ENCODE measurements around the gene NDUFS3. TPM values are rescaled to one million over a fixed set of nuclear protein-coding genes. Genes with fewer than 3 reads are reported as not detected.

The NDUFS3 gene
- polyA plus RNA-seq, 3 donors, result 79.7 to 107 (median 104) TPM

GRCh38 chr11:47565340-47566148 is 13.3 kb upstream of the NDUFS3 start, which contains the start of gene PTPMT1:
Gene PTPMT1 (plus strand): TSS chr11:47565599. CDS start chr11:47565623, 24 bp downstream.
- intact Hi-C loops (cut with micrococcal nuclease), result loop anchor here (5.0 kb wide), 2 partner anchors 78 to 83 kb away; no protein-coding TSS in a partner anchor
- Histone ChIP-seq H3K36me3 (replicated peaks in 1 of 2; ENCODE audit: control insufficient read depth in 1 of 2, insufficient read depth in 2 of 2, low read length in 2 of 2) (peaks cover 12 to 13% of the 10 kb centered on the region in 2 donors), H3K9ac (ENCODE audit: insufficient read depth, low read length, poor library complexity, severe bottlenecking) (peak within 1 kb of the TSS; percentile 83), H3K27me3 (ENCODE audit: control insufficient read depth in 2 of 2, insufficient read depth in 2 of 2, low read length in 2 of 2) (no peaks in the 10 kb centered on the region), H3K4me2 (replicated peaks; ENCODE audit: extremely low read depth, low read length, poor library complexity, severe bottlenecking) (peak within 1 kb of the TSS; percentile 80), H3K4me1 (ENCODE audit: control insufficient read depth in 1 of 2, insufficient read depth in 2 of 2, low read length in 2 of 2) (peaks cover 19 to 26% of the 10 kb centered on the region in 2 donors), H3K9me3 (replicated peaks in 1 of 2; ENCODE audit: control insufficient read depth in 1 of 2, insufficient read depth in 1 of 2, low read length in 2 of 2) (no peaks in the 10 kb centered on the region), H3K4me3 (replicated peaks in 1 of 3; ENCODE audit: low read depth in 2 of 3, low read length in 3 of 3) (peak within 1 kb of the TSS; percentile 87 to 97 (median 93)), H4K20me1 (ENCODE audit: insufficient read depth, low read length) (no peaks in the 10 kb centered on the region), H3K27ac (ENCODE audit: low read depth in 1 of 2, low read length in 2 of 2) (peak within 1 kb of the TSS; percentile 84 to 85), H3K79me2 (ENCODE audit: insufficient read depth, low read length) (peaks cover 57% of the 10 kb centered on the region), H2AFZ (ENCODE audit: insufficient read depth, low read depth, low read length, poor library complexity, severe bottlenecking) (peak within 1 kb of the TSS; percentile 100)
- Mint-ChIP-seq H3K9me3 (no peaks in the 10 kb centered on the region), H3K36me3 (peaks cover 6 to 16% of the 10 kb centered on the region in 2 donors), H3K4me1 (peaks cover 14% of the 10 kb centered on the region), H3K4me3 (peak within 1 kb of the TSS; percentile 85 to 91), H3K27ac (peak within 1 kb of the TSS; percentile 63 to 89 (median 77)), H3K27me3 (ENCODE audit: low read depth in 3 of 3) (peaks cover 0 to 2% (median 0%) of the 10 kb centered on the region in 3 donors)
- under 1% methylated on average over 86 of the region's 86 CpGs for WGBS (ENCODE audit: insufficient coverage)
- DNase-seq, result peak in 2 of 3 donors; percentile 34 to 38
- TF ChIP-seq CTCF (IDR thresholded peaks at IDR 0.05), result no peak

DNA sequence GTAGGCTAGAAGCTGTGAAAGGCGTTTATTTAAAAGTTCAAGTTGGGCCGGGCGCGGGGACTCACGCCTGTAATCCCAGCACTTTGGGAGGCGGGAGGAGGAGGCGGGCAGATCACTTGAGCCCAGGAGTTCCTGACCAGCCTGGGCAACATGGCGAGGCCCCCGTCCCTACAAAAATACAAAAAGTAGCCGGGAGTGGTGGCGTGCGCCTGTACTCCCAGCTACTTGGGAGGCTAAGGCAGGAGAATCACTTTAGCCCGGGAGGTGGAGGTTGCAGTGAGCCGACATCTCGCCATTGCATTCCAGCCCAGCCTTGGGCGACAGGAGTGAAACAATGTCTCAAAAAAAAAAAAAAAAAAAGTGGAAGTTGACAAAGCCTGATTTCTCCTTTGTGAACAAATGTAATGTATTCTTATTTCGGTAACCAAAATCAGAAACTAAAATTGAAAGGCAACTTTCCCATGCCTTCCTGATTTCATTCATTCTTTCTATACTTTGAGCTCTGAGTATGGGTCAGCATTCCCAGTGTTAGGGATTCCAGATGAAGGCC is 12.7 kb upstream of the NDUFS3 start:
- intact Hi-C loops (cut with micrococcal nuclease), result loop anchor here (5.0 kb wide), 2 partner anchors 79 to 84 kb away; no protein-coding TSS in a partner anchor
- peaks cover 5% of the 10 kb centered on the region for H4K20me1 ChIP-seq (ENCODE audit: insufficient read depth, low read length)
- H3K79me2 ChIP-seq (ENCODE audit: insufficient read depth, low read length), result peaks cover 63% of the 10 kb centered on the region
- peak overlapping the region; percentile 80 for H3K4me2 ChIP-seq (replicated peaks; ENCODE audit: extremely low read depth, low read length, poor library complexity, severe bottlenecking)
- H3K9me3 ChIP-seq (replicated peaks in 1 of 2; ENCODE audit: control insufficient read depth in 1 of 2, insufficient read depth in 1 of 2, low read length in 2 of 2), result no peaks in the 10 kb centered on the region
- peak overlapping the region; percentile 63 to 89 (median 77) for H3K27ac Mint-ChIP-seq
- H3K9me3 Mint-ChIP-seq, result no peaks in the 10 kb centered on the region
- no peak for TF ChIP-seq CTCF (IDR thresholded peaks at IDR 0.05)
- H3K36me3 Mint-ChIP-seq, result peaks cover 12 to 17% of the 10 kb centered on the region in 2 donors
- H3K9ac ChIP-seq (ENCODE audit: insufficient read depth, low read length, poor library complexity, severe bottlenecking), result peak overlapping the region; percentile 83
- peaks cover 12% of the 10 kb centered on the region for H3K4me1 Mint-ChIP-seq
- peaks cover 16 to 20% of the 10 kb centered on the region in 2 donors for H3K36me3 ChIP-seq (replicated peaks in 1 of 2; ENCODE audit: control insufficient read depth in 1 of 2, insufficient read depth in 2 of 2, low read length in 2 of 2)
- H3K27me3 Mint-ChIP-seq (ENCODE audit: low read depth in 3 of 3), result peaks cover 0 to 2% (median 0%) of the 10 kb centered on the region in 3 donors
- peaks cover 14 to 23% of the 10 kb centered on the region in 2 donors for H3K4me1 ChIP-seq (ENCODE audit: control insufficient read depth in 1 of 2, insufficient read depth in 2 of 2, low read length in 2 of 2)
- 0% methylated on average over 6 of the region's 17 CpGs for WGBS (ENCODE audit: insufficient coverage)
- DNase-seq, result peak in 1 of 3 donors; percentile 26
- peak overlapping the region; percentile 84 to 85 for H3K27ac ChIP-seq (ENCODE audit: low read depth in 1 of 2, low read length in 2 of 2)
- H2AFZ ChIP-seq (ENCODE audit: insufficient read depth, low read depth, low read length, poor library complexity, severe bottlenecking), result peak overlapping the region; percentile 100
- peak overlapping the region; percentile 87 to 97 (median 93) for H3K4me3 ChIP-seq (replicated peaks in 1 of 3; ENCODE audit: low read depth in 2 of 3, low read length in 3 of 3)
- peak overlapping the region; percentile 85 to 91 for H3K4me3 Mint-ChIP-seq
- H3K27me3 ChIP-seq (ENCODE audit: control insufficient read depth in 2 of 2, insufficient read depth in 2 of 2, low read length in 2 of 2), result no peaks in the 10 kb centered on the region

Data from CD14-positive monocyte (primary cell).